ENCODE data around the gene P2RY13. TPM values are rescaled to one million over a fixed set of nuclear protein-coding genes. Genes with fewer than 3 reads are reported as not detected.

P2RY13 gene
- total and polyA plus RNA-seq, 2 of the 4 experiments (the other 2 are of a cell fraction) = not detected

- Histone ChIP-seq H3K4me3 (ENCODE audit: insufficient read depth, low read depth, low read length) (no peak overlapping the region), H3K9me1 (ENCODE audit: insufficient read depth, low read length) (peaks cover 3% of the 10 kb centered on the region; the same call in 1 of the 2 replicates), H3K56ac (ENCODE audit: extremely low read depth, insufficient read depth, low read length) (no peak overlapping the region), H3K9ac (ENCODE audit: low read depth, low read length) (no peak overlapping the region), H2AK5ac (ENCODE audit: low read depth, low read length) (no peak overlapping the region), H3K4me1 (ENCODE audit: control insufficient read depth, insufficient read depth, low read length) (peaks cover 12% of the 10 kb centered on the region), H3K14ac (replicated peaks; ENCODE audit: low read depth, low read length) (no peak overlapping the region), H3K27me3 (ENCODE audit: control insufficient read depth, insufficient read depth, low read length) (no peaks in the 10 kb centered on the region), H4K91ac (ENCODE audit: insufficient read depth, low read depth, low read length) (no peak overlapping the region), H2BK5ac (ENCODE audit: low read depth, low read length, poor library complexity, severe bottlenecking) (no peak overlapping the region), H3K27ac (ENCODE audit: insufficient read depth, low read length) (no peak overlapping the region), H3K4me2 (ENCODE audit: low read depth, low read length) (no peak overlapping the region), H2AFZ (replicated peaks; ENCODE audit: low read length, poor library complexity) (no peak overlapping the region), H2AK9ac (replicated peaks; ENCODE audit: low read depth, low read length, poor library complexity) (no peak overlapping the region), H4K20me1 (ENCODE audit: insufficient read depth, low read length) (no peaks in the 10 kb centered on the region), H4K8ac (ENCODE audit: low read depth in 2 of 2, low read length in 2 of 2) (no peak overlapping the region), H3K4ac (ENCODE audit: low read depth, low read length) (no peak overlapping the region), H4K5ac (ENCODE audit: low read depth, low read length) (no peak overlapping the region), H2BK120ac (ENCODE audit: low read depth, low read length) (no peak overlapping the region), H2BK15ac (ENCODE audit: low read depth, low read length) (no peak overlapping the region), H3K9me3 (ENCODE audit: control insufficient read depth, insufficient read depth, low read length) (peaks cover 2% of the 10 kb centered on the region), H3K23ac (ENCODE audit: low read depth, low read length) (no peak overlapping the region), H3K18ac (ENCODE audit: low read depth, low read length) (no peak overlapping the region), H2BK20ac (ENCODE audit: low read depth, low read length) (no peak overlapping the region), H3K79me1 (ENCODE audit: low read depth in 1 of 2, low read length in 2 of 2) (no peaks in the 10 kb centered on the region), H3K36me3 (ENCODE audit: control insufficient read depth, insufficient read depth, low read length) (no peaks in the 10 kb centered on the region)
- in situ Hi-C loops (cut with MboI; ENCODE audit: low sequenced_read_pairs) (no loop called here), intact Hi-C loops (cut with micrococcal nuclease) (no loop called here), dilution Hi-C loops (cut with HindIII; ENCODE audit: low sequenced_read_pairs, unreplicated experiment) (no loop called here)
- ChIA-PET CTCF (no interaction called here), POLR2A (ENCODE audit: unreplicated experiment) (no interaction called here)
- no peak for TF ChIP-seq POLR2A (IDR thresholded peaks at IDR 0.05; ENCODE audit: low read depth, low read length)
- no peak for TF ChIP-seq RCOR1 (IDR thresholded peaks at IDR 0.05; ENCODE audit: insufficient replicate concordance, low read length)
- no peak for TF ChIP-seq CTCF (conservative IDR thresholded peaks at IDR 0.05; ENCODE audit: low read depth, low read length)
- no peak for TF ChIP-seq CEBPB (IDR thresholded peaks at IDR 0.05; ENCODE audit: low read depth, low read length)
- TF ChIP-seq CHD1 (IDR thresholded peaks at IDR 0.05; ENCODE audit: low read depth, low read length) = no peak
- no peak for TF ChIP-seq USF2 (IDR thresholded peaks at IDR 0.05; ENCODE audit: low read depth, low read length)
- no peak for TF ChIP-seq RFX5 (IDR thresholded peaks at IDR 0.05; ENCODE audit: low read depth, low read length)
- no peak for TF ChIP-seq NFE2L2 (IDR thresholded peaks at IDR 0.05; ENCODE audit: low read depth, low read length)
- no peak for TF ChIP-seq BHLHE40 (IDR thresholded peaks at IDR 0.05; ENCODE audit: low read depth, low read length)
- no peak for TF ChIP-seq ELK1 (IDR thresholded peaks at IDR 0.05; ENCODE audit: borderline replicate concordance, low read depth, low read length)
- no peak for TF ChIP-seq FOS (IDR thresholded peaks at IDR 0.05; ENCODE audit: low read depth, low read length)
- no peak for TF ChIP-seq SMC3 (IDR thresholded peaks at IDR 0.05; ENCODE audit: low read depth, low read length)
- TF ChIP-seq MAZ (IDR thresholded peaks at IDR 0.05; ENCODE audit: borderline replicate concordance, low read depth, low read length) = no peak
- TF ChIP-seq MAFK (IDR thresholded peaks at IDR 0.05; ENCODE audit: low read depth, low read length) = no peak
- no peak for TF ChIP-seq RAD21 (IDR thresholded peaks at IDR 0.05; ENCODE audit: low read length)
- ATAC-seq (ENCODE audit: low read depth) (no peak), DNase-seq (no peak)
- 100% methylated on average over 1 of the region's 2 CpGs; no CpG with 5 or more reads in 1 of the 2 experiments for WGBS, 2 experiments (ENCODE audit: extremely low coverage in 2 of 2, insufficient read length in 1 of 2)
- BruUV-seq (replicated peaks) = no TSS peak
These were observed 19.8 kb downstream of the P2RY13 start for GRCh38 chr3:151309566-151309965.

All from IMR-90 (cell line).